Erythroblast (primary cell): ENCODE results near the gene KRTAP21-2.

Experiments
- GATA1 ChIP-seq: IDR thresholded peaks from 2 replicates; pipeline ENCODE4 v1.6.1; 2011; ENCODE audit warnings: low read depth, mild to moderate bottlenecking, control low read depth, low read length, moderate library complexity
- POLR2A ChIP-seq: IDR thresholded peaks from 2 replicates; pipeline ENCODE4 v1.6.1; 2011; ENCODE audit warnings: mild to moderate bottlenecking, low read length

- TF ChIP-seq POLR2A: no peak
- TF ChIP-seq GATA1: no peak
Observed at GRCh38 chr21:30714456-30714855, 32.6 kb downstream of the KRTAP21-2 start.
